ENCODE data around the gene NT5C.

NT5C gene

DNA sequence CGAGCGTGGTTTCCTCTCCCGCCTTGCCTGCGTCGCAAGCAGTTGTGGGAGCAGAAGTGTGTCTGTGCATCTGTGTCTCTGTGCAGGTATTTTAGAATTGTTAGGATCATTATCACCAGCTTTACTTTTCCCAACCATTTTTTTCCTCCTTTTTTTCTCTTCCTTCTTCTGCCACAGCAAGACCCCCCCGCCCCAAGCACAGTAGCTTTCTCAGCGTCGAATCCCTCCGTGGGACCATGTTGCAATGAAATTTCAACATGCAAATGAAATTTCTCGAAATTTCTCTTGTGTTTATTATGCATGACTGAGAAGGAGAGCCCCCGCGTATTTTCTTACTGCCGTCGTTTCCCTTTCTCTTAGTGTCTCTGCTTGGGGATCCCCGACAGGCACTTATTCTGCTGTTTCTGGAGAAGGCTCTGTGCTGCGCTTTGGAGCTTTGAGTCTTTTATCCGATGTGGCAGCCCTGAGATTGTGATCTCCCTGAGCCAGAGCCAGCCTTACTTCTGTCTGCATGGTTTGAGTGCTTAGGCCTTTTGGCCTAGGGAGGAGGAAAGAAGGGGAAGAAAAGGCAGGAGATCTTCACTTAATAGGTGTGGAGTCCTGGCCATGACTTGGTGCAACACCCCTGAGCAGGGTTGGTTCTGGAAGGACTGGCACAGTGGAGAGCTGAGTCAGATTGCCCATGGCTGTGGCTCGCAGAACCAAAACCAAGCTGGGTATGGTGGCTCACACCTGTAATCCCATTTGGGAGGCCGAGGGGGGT is 16.8 kb downstream of the NT5C start:
- no peak for DNase-seq

- DNase-seq: peak; percentile 92
These were observed 17.6 kb downstream of the NT5C start for GRCh38 chr17:75113798-75114551.

DNA sequence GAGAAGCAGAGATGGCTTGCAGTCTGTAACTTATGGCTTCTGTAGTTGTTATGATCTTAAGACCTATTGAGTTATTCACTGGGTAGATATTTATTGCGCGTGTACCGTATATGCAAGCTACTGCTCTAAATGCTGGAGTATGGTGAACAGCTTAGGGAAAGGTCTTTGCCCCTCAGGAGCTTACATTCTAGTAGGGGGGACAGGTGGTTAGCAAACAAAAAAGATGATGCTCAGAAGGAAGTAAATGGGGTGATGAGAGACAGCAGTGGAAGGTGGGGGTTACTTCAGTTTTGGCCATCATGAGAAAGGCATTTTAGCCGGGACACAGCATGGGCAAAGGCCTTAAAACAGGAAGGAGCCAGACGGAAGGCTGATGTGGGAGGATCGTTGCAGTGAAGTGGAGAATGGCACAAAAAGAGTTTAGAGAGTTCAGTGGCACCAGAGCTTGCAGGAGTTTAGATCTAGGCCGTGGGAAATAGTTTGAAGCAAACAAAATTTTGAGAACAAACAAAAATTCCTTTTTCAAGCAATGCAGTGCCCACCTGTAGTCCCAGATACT is 19.7 kb downstream of the NT5C start:
- DNase-seq: no peak

DNA sequence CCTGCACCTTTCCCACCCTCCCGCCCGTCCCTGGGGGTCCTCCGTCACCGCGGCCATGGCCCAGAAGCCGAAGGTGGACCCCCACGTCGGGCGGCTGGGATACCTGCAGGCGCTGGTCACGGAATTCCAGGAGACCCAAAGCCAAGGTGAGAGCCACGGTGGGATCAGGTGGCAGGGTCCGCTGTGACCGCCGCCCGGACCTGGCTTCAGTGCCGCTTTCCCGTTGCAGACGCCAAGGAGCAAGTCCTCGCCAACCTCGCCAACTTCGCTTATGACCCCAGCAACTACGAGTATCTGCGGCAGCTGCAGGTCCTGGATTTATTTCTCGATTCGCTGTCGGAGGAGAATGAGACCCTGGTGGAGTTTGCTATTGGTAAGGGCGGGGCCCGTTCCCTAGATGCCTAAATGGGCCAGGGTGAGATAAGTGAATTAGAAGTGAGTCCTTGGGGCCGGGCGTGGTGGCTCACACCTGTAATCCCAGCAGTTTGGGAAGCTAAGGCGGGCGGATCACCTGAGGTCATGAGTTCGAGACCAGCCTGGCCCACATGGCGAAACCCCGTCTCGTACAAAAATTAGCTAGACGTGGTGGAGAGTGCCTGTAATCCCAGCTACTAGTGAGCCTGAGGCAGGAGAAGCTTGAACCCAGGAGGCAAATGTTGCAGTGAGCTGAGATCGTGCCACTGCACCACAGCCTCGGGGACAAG is 21.2 kb downstream of the NT5C start:
- no peak for DNase-seq

- peak; percentile 86 for DNase-seq
These were observed 21.9 kb downstream of the NT5C start, which contains the start of gene ARMC7 for GRCh38 chr17:75109407-75110233. TSS of gene ARMC7 (plus strand) at chr17:75109969. CDS start at chr17:75110289, 320 bp downstream.

- DNase-seq: no peak
These were observed 22.5 kb downstream of the NT5C start for GRCh38 chr17:75109046-75109406.

DNA sequence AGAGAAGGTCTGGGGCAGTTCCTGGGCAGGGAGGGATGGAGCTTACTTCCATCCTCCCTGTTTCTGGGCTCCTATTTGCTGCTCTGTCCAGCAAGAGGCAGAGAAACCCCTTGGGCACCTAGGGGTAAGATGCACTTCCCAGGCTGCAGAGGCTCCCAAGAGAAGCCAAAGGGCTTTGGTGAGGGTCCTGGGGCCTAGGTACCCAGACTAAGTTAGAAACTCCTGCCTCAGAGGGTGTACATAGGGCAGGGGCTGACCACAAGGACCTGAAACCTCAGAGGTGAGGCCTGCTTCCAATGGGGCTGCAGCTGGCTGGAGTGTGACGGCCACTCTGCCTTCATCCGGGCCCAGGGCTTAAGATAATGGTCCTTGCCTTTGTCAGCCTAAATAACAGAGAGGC is 23.3 kb downstream of the NT5C start:
- DNase-seq: no peak

GRCh38 chr17:75105126-75106080 is 26.1 kb downstream of the NT5C start:
- DNase-seq: peak; percentile 81

GRCh38 chr17:75103601-75104554 is 27.7 kb downstream of the NT5C start:
- DNase-seq: no peak

GRCh38 chr17:75102385-75102821 is 29.1 kb downstream of the NT5C start:
- DNase-seq: no peak

GRCh38 chr17:75099881-75100595 is 31.5 kb downstream of the NT5C start:
- DNase-seq: no peak

DNA sequence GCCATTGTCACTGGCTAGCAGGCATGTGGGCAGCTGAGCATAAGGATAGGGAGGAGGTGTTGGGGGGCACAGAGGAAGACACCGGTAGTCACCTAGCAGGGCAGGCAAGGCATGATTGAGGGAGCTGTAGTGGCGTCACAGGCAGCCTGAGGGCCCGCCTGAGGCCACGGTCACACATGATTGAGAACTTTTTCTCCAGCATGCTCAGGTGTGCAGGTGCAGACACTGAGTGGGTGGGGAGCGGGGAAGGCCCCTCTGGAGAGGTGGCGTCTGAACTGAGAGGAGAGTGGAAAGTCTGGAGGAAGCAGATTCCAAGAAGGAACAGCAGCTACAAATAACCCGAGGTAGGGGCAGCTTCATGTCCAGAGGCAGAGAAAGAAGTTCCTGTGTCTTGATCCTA is 32.7 kb downstream of the NT5C start:
- no peak for DNase-seq

DNA sequence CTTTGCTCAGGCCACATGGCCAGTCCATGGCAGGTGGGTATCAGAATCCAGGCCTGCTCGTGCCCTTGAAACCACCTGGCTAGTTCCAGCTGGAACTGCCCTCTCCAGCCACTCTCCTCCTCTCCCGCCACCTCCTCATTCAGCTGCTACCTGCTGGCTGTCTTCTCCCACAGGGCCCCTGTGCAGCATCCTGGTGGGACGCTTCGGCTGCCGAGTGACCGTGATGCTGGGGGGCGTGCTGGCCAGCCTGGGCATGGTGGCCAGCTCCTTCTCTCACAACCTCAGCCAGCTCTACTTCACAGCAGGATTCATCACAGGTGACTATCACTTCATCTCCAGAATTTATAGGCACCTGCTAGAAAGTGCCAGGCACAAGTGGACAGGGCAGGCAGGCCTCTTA is 33.7 kb downstream of the NT5C start:
- DNase-seq: no peak

GRCh38 chr17:75096082-75096625 is 35.4 kb downstream of the NT5C start:
- DNase-seq: no peak

DNA sequence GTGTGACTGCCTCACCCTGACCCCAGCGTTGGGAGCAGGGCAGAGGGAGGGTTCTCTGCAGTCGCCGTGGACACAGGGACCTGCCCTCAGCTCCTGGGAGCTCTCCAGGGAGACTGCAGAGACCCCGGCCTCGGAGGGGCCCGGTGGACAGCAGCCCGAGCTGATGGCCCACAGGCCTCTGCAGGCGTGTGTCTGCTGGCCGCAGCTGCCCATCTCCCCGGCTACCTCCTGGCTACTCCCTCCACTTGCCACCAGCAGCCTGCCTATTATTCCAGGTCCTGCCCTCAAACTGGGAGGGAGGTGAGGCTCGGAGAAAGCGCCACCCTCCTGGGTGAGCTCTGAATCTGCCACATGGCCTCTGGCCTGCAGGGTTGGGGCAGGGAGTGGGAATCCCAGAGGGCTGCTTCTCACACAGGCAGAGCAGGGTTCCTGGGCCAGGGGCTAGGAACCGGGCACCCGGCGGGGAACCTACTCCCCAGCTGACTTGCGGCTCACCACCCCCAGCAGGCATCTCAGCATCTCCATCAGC is 36.6 kb downstream of the NT5C start:
- DNase-seq: no peak

DNA sequence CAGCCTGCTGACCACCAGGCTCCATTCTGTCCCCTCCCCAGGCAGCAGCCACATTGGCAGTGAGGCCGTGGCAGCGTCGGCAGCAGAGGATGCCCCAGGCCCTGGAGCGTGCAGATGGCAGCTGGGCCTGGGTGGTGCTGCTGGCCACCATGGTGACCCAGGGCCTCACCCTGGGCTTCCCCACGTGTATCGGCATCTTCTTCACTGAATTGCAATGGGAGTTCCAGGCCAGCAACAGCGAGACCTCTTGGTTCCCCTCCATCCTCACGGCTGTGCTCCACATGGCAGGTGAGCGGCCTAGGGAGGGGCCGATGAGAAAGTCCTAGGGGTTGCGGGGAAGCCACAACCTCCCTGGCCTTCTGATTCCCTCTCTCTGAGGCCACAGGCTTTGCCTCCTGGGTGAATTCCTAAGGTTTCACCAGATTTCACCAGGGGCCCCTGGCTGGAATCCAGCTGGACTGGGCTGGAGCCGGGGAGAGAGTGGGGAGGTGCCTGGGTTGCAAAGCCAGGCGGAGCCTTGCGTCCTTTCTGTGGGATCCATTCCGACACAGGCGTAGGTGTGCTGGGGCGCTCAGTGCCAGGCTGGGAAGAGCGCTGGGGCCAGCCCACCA is 37.9 kb downstream of the NT5C start:
- no peak for DNase-seq

DNA sequence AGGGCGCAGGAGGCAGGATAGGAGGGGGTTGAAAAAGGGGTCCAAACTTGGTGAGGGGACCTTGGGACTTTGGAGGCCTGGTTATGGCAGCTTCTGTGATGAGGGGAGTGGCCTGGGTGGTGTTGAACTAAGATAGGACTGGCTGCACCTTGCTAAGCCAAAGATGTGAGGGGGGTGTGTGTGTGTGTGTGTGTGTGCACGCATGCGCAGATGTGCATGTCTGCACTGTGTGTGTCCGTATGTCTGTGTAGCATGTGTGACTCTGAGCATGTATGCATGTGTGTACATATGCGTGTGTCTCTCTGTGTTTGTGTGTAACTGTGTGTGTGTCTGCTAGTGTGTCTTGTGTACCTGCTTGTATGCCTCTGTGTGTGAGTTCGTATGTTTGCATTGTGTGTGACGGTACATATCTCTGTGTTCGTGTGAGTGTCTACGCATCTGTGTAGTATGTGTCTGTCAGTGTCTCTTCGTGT is 39.7 kb downstream of the NT5C start:
- DNase-seq: no peak

All from NCI-H510A treated with DMSO at 0.1 percent for 48 hours (cell line).